8988T (cell line): ENCODE results near the gene GSN.
A peak's percentile ranks its signal among the peaks of the same experiment; 100 is the strongest.

Source experiments
- DNase-seq: peaks from one replicate; pipeline ENCODE4 v3.0.0; 2011

The GSN gene

DNA sequence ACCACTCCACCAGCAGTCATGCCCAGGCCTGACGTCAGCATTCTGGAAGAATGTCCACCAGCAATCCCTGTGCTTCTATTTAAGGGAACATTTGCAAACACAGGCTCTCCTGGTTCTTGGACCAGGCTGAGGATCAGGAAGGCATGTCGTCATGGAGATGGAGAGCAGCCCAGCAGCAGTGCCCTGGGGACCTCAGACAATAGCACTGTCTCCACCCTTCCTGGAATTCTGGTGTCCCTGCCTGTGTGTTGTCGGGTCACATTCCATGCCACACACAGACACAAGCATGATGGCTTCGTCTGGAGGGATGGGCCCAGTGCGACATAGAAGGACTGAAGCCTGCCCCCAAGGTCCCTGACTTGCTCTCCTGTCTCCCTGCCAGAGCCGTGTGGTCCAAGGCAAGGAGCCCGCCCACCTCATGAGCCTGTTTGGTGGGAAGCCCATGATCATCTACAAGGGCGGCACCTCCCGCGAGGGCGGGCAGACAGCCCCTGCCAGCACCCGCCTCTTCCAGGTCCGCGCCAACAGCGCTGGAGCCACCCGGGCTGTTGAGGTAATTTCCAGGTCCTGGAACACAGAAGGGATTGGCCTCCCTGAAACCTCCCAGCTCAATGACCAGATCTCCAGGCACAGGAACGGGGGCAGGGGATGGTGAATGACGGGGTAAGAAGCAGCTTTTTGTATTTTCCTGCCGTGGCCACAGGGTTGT lies 58.3 kb downstream of the GSN start:
- DNase-seq: no peak

DNA sequence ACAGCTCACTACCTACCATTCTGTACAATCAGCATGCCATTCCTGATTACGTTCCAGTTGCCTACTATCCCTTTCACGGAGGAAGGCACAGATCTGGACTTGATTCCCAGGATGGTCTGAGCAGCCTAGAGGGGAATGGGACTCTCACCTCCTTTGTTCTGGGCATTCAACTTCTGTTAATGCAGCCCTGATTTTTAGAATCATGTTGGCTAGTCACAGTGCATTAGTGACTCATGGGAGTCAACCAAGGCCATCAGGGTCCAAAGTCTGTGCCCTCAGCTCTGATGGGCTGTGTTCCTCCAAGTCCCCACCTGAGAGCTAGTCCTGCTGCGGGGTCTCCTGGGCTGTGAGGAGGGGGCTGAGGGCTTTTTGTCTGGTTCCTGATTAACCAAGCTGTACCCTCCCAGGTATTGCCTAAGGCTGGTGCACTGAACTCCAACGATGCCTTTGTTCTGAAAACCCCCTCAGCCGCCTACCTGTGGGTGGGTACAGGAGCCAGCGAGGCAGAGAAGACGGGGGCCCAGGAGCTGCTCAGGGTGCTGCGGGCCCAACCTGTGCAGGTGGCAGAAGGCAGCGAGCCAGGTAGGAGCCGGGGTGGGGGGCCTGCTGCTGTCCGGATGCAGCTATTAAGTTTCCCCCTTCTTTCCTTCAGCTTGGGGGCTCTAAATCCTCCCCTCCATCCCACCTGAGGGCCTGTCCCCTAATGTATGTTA lies 59.1 kb downstream of the GSN start:
- no peak for DNase-seq

DNA sequence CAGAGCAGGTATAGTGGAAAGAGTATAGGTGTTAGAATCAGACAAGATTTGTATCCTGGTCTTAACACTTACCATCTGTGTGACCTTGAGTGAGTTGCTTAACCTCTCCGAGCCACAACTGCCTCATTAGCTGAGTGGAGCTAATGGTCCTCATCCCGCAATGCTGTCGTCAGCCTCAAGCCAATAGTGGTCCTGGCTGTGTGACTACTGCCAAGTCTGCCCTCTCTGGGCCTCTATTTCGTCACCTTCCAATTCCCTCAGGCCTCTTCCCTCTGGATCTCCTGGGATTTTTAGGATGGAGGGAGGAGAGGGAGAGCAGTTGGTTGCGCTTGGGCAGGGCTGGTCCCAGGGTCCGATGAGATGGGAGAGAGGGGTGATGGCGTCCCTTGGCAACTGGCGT lies 60.5 kb downstream of the GSN start:
- no peak for DNase-seq

DNA sequence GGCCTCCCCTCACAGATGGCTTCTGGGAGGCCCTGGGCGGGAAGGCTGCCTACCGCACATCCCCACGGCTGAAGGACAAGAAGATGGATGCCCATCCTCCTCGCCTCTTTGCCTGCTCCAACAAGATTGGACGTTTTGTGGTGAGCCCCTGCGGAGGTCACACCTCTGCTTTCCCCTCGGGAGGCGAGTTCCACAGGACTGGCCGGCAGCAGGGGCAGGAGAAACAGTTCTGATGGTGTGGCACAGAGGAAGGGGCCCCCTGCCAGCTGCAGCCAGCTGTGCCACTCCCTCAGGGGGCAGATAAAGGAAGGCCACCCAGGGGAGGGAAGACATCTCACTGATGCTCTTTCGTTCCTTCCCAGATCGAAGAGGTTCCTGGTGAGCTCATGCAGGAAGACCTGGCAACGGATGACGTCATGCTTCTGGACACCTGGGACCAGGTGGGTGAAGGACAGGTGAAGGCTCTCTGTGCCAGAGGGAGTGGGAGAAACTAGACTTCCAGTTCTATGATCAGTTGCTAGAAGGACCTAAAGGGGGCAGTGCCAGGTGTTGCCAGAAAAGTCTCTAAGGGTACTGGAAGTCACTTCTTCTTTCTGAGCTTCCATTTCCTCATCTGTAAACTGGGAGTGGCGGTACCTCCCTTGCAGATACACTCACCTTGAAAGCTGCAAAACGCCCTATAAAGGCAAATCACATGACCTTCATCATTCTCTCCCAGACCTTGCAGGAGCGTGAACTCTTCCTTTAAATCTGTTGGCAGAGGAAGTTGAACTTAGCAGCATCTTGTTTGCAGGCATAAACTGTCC lies 61.1 kb downstream of the GSN start:
- no peak for DNase-seq

DNA sequence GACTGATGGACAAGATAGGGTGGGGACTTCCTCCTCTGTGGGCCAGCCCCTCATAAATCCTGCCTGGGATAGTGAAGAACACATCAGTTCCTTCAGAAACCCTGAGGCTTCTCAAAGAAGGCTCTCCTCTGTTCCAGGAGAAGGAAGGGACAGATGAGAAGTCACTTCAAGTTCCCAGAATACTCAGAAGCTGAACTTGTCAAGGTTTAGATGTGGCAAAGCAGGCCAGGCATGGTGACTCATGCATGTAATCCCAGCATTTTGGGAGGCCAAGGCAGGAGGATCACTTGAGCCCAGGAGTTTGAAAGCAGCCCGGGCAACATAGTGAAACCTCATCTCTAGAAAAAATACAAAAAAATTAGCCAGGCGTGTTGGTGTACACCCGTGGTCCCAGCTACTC lies 63.6 kb downstream of the GSN start:
- DNase-seq: no peak

DNA sequence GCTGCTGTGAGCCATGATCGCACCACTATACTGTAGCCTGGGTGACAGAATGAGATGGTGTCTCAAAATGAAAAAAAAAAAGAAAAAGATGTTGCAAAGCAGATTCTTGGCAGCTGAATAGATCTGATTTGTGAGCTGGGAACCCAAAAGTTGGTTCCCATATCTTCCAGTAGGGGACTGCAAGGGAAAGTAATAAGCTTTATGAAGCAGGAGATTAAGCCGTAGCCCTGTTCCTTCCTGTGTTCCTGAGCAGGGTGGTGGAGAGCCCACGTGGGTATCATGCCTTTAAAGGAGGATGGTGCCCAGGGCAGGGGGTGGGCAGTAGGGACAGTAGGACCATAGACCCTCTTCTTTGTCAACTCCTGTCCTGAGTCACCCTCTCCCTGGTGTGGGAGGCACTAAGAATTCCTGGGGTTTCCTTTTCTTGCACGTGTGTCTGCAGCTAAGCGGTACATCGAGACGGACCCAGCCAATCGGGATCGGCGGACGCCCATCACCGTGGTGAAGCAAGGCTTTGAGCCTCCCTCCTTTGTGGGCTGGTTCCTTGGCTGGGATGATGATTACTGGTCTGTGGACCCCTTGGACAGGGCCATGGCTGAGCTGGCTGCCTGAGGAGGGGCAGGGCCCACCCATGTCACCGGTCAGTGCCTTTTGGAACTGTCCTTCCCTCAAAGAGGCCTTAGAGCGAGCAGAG lies 64.2 kb downstream of the GSN start:
- DNase-seq: peak; percentile 36

DNA sequence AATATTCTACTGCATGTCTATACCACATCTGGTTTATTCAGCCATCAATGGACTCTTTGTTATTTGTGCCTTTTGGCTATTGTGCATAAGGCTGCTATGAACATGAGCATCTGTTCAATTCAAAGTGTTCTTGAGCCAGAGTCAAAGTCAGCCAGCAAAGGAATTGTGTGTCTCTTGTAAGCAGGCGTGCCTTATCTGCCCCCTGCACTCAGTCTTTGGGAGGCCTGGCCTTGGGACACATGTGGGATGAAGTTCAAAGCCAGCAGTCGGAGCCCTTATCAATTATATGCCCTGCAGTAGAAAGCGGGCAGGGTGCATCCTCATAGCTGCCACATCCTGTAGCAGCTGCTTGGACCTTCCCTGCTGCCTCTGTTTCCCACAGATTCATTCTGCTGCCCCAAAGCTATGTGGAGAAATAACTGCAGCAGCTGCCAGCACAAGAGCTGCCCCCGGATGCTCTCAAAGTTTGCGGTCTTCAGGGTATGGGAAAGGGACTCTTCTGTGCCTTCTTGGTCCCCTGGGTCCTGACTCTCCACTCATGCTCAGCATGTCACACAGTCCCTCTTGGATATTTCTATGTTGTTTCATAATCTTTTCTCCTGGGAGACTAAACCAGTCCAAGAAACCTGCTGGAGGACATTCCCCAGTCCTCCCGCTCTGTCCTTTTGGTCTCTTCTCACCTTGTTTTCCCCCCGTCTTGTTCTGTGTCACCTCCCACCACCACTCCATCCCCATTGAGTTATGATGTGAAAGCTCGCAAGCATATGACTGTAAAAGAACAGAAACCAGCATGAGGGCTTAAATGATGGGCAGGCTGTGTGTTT lies 66.2 kb downstream of the GSN start:
- no peak for DNase-seq

DNA sequence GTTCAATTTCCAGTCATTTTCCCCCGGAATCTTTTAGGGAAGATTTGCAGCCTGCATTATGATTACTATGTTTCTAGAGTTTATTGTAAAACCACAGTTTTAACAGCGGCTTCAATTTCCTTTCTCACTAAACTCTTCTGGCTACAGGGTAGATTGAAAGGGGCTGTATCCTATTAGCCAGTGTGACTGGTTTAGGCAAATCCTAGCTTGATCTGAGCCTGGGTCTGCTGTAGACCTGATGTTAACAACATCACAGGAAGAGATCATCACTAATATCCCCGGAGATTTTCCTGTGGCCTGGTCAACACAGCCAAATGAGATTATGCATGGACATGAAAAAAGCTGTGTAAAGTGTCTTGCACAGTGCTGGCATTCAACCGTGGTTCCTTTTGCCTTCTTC lies 68.7 kb downstream of the GSN start:
- DNase-seq: no peak

DNA sequence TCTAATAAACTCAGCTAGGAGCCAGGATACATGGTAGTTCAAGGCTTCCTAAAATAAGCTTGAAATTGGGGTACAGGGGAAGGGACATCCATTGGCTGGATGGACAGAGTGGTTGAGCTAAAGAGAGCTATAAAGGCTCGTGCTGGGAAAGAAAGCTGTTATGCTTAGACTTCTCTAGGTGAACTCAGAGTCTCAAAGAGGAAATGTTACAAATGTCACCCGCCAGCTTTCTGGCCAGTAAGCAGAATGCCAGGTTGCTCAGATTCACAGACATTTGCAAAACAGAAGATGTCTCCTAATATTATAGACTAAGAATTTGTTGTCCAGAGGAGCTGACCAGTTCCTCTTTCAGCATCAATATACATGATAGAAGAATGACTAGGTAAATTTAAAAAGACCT lies 71.5 kb downstream of the GSN start:
- no peak for DNase-seq

DNA sequence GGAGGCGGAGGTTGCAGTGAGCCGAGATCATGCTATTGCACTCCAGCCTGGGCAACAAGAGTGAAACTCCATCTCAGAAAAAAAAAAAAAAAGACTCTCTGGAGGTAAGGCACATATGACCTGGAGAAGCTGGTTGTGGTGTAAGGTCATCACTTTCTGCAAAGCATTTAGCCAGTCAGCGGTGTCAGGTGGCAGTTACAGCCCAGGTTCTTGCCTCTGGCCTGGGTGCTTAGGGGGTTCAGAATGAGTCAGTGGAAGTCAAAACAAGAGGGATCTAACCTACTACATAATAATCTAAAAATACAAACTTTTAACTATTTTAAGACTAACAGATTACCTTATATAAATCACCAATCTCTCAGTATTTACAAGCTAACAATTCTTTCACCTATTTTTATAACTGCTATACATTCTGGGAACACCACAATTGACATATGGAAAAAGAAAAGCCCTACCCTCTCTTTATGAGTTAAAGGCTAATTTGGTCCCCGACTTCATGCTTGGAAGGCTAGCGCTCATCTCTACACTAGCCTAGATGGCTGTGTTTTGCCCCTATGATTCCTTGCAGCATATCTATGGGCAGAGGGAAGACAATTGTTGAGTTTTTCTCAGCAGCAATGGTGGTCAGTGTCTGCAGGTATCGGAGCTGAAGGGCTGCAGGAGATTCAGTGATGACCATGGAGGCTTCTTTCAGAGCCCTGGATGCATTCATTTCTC lies 72.9 kb downstream of the GSN start:
- no peak for DNase-seq

DNA sequence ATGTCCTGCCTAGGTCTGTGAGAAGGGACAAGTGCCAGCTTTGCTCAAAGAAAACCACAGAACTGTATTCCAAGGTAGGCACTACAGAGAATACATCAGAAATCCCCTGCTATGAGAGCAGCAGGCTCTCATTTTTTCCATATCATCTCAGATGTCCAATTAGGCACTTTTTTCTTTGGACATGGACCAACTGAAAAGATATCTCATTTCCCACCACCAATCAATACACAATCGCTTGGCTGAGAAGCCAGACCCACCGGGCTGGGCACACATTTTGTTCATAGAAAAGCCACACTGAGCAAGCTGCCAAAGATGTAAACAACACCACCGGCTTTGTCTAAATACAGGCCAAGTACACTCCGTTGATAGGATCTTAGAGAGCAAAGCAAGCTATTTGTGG lies 76.2 kb downstream of the GSN start:
- no peak for DNase-seq

DNA sequence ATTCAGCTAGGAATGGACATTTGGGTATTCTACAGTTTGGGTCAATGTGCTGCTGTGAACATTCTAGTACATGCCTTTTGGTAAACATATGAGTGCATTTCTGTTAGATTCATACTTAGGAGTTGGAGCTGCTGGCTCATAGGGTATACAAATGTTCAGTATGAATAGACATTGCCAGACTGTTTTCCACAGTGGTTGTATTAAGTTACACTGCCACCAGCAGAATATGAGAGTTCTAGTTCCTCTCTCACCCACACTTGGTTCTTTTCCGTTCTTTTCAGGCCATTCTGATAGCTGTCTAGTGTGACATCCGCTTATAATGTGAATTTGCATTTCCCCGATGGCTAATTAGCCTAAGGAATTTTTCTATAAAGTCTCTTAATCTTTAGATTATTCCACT lies 77.1 kb downstream of the GSN start:
- no peak for DNase-seq

DNA sequence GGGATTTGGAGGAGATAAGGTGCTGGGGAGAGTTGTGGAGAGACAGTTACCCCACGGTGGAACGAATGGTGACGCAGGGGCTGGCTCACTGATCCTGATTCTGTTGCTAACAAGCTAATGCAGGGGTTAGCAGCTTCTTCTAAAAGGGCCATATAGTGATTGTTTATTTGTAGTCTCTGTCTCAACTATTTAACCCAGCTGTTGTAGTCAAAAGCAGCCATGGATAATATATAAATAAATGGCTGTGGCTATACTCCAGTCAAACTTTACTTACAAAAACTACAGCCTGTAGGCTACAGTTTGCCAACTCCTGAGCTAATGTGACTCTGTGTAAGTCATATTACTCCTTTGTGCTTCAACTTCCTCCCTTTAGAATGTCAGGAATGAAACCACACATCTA lies 80.3 kb downstream of the GSN start:
- no peak for DNase-seq

DNA sequence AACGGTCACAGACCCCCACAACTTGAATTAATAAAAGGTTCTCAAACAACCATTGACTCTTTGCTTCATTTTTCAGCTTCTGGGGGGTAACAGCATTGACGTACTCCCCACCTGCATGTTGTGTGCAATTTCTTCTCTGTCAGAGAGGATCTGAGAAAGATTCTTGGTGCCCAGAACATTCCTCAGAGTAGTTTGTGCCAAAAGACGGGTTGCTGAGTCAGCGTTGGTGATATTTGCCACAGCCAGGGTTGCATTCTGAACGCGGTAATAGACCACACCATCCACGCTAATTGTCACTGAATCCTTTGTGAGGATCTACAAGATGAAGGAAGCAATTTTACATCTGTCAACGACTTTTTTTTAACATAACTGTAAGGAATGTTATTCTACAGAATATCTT lies 81.0 kb downstream of the GSN start:
- no peak for DNase-seq

DNA sequence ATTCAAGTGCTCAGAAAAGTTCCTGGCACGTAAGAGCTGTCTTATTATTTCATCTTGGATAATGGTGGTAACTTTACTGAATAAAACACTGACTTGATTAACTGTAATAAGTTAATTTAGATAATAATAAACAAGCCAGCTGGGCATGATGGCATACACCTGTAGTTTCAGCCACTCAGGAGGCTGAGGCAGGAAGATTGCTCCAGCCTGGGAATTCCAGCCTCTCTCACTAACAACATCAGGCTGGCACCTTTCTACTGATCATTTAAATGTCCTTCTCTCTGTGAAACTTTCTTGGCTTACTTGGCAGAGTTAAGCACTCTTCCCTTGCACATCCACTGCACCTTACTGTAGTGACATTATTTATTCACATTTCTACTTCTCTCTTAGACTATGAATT lies 82.1 kb downstream of the GSN start:
- no peak for DNase-seq

DNA sequence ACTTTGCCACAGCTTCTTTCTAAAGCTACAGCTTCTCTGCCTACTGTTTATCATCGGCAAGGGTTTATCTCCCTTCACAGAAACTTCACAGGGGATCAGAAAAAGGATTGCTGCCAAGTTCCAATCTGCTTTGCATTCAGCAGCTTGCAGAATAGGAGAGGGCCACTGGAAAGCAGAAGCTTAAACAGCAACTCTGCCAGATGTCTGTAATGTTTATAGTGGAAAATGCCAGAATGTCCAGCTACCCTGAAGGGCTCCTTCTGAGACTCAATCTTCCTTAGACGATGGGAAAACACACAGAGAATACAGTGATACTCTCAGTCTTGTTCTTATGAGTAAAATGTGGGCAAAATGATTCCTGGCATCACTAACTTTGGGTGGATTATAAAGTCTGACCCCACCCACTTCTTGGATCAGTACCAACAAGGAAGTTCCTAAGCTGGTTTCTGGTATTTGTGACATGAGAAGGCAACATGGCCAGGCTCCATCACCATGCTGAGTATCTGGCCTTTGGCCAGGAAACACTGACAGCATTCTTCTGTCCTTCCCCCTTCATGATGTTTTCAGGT lies 83.1 kb downstream of the GSN start:
- no peak for DNase-seq

DNA sequence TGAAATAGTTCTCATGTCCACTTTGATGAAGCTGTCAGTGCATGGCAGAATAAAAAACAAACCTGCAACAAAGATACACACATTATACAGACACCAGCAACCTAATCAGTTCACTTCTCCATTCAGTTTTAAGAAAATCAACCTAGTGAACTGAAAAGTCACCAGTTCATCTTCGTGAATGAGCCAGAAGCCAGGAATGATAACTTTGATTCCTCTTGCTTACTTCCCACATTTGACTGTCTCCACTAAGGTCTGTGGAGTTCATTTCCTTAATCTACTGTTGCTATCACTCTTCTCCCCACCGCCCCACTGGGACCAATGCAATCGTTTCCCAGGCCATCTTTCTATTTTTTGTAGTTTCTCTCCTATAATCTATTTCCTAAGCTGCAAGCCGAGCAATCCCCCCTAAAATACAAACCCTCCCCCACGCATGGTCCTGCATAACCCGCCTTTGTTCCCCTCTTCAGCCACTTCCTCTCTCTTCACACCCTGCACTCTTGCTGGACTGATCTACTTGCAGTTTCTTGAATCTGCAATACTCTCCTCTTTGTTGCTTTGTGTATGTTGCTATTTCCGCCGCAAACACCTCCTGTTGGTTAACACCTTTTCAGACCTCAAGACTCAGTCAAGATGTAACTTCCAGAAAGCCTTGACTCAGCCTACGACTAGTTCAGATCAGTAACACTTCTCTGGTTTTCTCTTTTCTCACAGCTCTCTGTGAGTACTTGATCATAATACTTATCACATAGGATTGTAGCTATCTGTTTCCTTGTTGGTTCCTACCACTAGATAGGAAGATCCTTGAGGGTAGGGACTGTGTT lies 85.5 kb downstream of the GSN start:
- no peak for DNase-seq

DNA sequence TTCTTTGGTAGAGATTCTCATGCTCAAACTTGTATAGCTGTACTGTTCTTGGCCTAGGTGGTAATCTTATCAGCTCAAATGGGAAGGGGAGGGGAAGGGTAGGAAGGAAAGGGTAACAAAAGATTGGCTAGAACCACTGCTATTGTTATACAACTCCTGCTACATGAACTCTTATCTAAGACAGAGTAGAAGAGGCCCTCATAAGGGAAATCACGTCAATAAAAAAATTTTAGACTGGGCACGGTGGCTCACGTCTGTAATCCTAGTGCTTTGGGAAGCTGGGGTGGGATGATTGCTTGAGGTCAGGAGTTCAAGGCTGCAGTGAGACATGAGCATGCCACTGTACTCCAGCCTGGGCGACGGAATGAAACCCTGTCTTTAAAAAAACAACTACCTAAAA lies 86.2 kb downstream of the GSN start:
- DNase-seq: no peak

DNA sequence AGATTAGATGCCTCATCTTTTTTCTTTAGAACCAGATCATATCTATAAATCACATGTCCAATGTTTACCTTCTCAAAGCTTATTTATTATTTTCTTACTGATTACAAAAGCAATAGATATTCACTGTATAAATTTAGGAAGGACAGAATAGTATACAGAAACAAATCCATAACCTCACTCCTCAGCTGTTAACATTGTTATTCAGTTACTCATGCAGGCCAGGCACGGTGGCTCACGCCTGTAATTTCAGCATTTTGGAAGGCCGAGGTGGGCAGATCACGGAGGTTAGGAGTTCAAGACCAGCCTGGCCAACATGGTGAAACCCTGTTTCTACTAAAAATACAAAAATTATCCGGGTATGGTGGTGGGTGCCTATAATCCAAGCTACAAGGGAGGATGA lies 86.8 kb downstream of the GSN start:
- no peak for DNase-seq

DNA sequence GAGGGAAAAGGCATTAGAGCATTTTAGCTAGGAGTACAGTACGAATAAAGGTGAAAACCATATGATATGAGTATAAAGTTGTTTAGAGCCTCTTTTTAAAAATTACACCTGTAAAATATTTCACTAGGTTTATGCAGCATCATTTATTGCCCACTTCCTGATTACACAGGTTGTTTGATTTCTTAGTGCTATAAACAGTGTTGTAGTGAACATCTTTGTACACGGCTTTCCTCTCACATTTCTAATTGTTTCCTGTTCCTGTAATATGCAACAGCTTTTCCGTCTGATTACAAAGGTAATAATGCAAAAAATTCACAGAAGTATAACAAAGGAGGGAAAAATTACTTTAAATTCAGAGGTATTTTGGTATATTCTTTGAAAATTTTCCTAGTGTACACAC lies 89.0 kb downstream of the GSN start:
- no peak for DNase-seq

DNA sequence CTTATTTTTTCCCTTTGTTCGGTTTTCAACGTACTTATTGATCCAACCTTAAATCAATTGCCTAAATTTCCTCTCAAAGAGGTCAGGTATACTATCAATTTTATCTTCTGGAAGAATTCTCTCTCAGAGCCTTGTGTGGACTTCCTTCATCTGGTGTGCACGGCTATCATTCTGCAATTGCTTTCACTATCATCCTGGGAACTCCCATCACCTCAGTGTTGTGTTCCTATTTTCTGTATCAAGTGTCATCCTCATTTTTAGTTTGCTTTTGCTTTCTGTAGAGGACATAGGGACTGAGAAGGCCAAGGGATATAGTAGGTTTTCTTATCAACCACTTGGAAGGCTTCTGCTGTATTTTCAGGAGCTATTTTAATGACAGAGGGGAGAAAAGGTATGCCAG lies 90.8 kb downstream of the GSN start:
- DNase-seq: no peak
